IMR-90 (cell line): ENCODE data around the gene CDYL2.

Experiments
- CEBPB ChIP-seq: IDR thresholded peaks from 2 replicates; pipeline ENCODE4 v1.6.1; 2012; ENCODE audit warnings: low read depth, low read length, improper control_type of control experiment
- CHD1 ChIP-seq: IDR thresholded peaks from 2 replicates; pipeline ENCODE4 v1.6.1; 2012; ENCODE audit warnings: low read depth, low read length, improper control_type of control experiment
- FOS ChIP-seq: fragments of 150-350 bp; IDR thresholded peaks from 2 replicates; pipeline ENCODE4 v1.6.1; 2016; ENCODE audit warnings: low read depth, low read length
- MAFK ChIP-seq: IDR thresholded peaks from 2 replicates; pipeline ENCODE4 v1.6.1; 2012; ENCODE audit warnings: low read depth, low read length, improper control_type of control experiment
- MAZ ChIP-seq: IDR thresholded peaks from 2 replicates; pipeline ENCODE4 v1.6.1; 2012; ENCODE audit warnings: low read depth, mild to moderate bottlenecking, low read length, improper control_type of control experiment, moderate library complexity, borderline replicate concordance
- MXI1 ChIP-seq: IDR thresholded peaks from 2 replicates; pipeline ENCODE4 v1.6.1; 2012; ENCODE audit warnings: low read depth, mild to moderate bottlenecking, low read length, moderate library complexity, borderline replicate concordance
- NFE2L2 ChIP-seq: fragments of 150-350 bp; IDR thresholded peaks from 2 replicates; pipeline ENCODE4 v1.6.1; 2016; ENCODE audit warnings: low read depth, mild to moderate bottlenecking, low read length
- POLR2A ChIP-seq: IDR thresholded peaks from 2 replicates; pipeline ENCODE4 v1.6.1; 2012; ENCODE audit warnings: mild to moderate bottlenecking, low read depth, low read length
- RAD21 ChIP-seq: IDR thresholded peaks from 2 replicates; pipeline ENCODE4 v1.6.1; 2012; ENCODE audit warnings: low read length, improper control_type of control experiment
- RFX5 ChIP-seq: IDR thresholded peaks from 2 replicates; pipeline ENCODE4 v1.8.0; 2012; ENCODE audit warnings: low read depth, mild to moderate bottlenecking, low read length, moderate library complexity
- SMC3 ChIP-seq: fragments of 150-350 bp; IDR thresholded peaks from 2 replicates; pipeline ENCODE4 v1.6.1; 2016; ENCODE audit warnings: low read depth, mild to moderate bottlenecking, antibody characterized with exemption, low read length, moderate library complexity
- TF ChIP-seq, protein P1 (sequence below): conservative IDR thresholded peaks from 2 replicates; pipeline ENCODE4 v1.5.1; 2012; ENCODE audit warnings: mild to moderate bottlenecking, low read depth, low read length, improper control_type of control experiment
- TF ChIP-seq, protein P2 (sequence below): fragments of 150-350 bp; IDR thresholded peaks from 2 replicates; pipeline ENCODE4 v1.6.1; 2017; ENCODE audit warnings: mild to moderate bottlenecking, antibody characterized with exemption, low read length, low read depth

DNA sequence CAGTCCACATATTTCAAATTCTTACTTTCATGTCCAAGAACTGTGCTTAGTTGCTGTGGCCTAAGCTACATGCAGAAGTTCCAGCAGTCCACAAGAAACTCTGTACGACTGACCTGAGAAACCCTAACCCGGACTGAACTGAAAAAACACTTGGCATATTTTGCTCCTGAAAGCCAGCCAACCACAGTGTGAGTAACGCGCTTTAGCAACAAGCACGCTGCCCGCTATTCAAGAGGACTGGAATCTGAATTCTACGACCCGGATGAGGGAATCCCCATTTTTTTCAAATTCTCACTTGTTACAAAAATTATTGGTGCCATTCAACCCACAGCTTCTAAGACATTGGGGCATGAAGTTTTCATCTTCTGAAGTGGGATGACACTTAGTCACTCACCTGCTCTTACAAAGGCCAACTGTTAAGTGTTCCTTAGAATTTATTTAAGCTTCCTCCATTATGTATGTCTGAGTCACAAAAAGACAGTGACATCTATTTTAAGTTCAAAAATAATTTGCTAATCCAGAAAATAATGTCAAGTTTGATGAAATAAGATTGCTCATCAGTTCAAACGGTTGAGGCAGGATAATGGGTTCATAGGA lies 78.7 kb downstream of the CDYL2 start:
- TF ChIP-seq, protein P1, sequence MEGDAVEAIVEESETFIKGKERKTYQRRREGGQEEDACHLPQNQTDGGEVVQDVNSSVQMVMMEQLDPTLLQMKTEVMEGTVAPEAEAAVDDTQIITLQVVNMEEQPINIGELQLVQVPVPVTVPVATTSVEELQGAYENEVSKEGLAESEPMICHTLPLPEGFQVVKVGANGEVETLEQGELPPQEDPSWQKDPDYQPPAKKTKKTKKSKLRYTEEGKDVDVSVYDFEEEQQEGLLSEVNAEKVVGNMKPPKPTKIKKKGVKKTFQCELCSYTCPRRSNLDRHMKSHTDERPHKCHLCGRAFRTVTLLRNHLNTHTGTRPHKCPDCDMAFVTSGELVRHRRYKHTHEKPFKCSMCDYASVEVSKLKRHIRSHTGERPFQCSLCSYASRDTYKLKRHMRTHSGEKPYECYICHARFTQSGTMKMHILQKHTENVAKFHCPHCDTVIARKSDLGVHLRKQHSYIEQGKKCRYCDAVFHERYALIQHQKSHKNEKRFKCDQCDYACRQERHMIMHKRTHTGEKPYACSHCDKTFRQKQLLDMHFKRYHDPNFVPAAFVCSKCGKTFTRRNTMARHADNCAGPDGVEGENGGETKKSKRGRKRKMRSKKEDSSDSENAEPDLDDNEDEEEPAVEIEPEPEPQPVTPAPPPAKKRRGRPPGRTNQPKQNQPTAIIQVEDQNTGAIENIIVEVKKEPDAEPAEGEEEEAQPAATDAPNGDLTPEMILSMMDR, result no peak
- TF ChIP-seq NFE2L2 (no peak), CEBPB (no peak), CHD1 (no peak), MAZ (no peak), SMC3 (no peak), POLR2A (no peak), RFX5 (no peak), MXI1 (no peak), RAD21 (no peak), FOS (no peak), MAFK (no peak)
- TF ChIP-seq, protein P2, sequence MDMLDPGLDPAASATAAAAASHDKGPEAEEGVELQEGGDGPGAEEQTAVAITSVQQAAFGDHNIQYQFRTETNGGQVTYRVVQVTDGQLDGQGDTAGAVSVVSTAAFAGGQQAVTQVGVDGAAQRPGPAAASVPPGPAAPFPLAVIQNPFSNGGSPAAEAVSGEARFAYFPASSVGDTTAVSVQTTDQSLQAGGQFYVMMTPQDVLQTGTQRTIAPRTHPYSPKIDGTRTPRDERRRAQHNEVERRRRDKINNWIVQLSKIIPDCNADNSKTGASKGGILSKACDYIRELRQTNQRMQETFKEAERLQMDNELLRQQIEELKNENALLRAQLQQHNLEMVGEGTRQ, result no peak
